Measurements from ENCODE around the gene EYA2. TPM values are rescaled to one million over a fixed set of nuclear protein-coding genes. Genes with fewer than 3 reads are reported as not detected.

EYA2 gene
- total and polyA plus RNA-seq, 2 donors (not counting 1 experiment from before 2014, with no cell fraction given): 1.1 to 2.8 TPM

GRCh38 chr20:47221036-47221625 lies 326.5 kb downstream of the EYA2 start:
- no peak overlapping the region for H3K4me3 Mint-ChIP-seq
- Histone ChIP-seq H3K4me2 (replicated peaks; ENCODE audit: low read depth, low read length, poor library complexity, severe bottlenecking) (no peak overlapping the region), H3K79me2 (ENCODE audit: control insufficient read depth, insufficient read depth, low read length) (peaks cover 37% of the 10 kb centered on the region), H4K20me1 (ENCODE audit: control insufficient read depth, insufficient read depth, low read length, poor library complexity, severe bottlenecking) (no peaks in the 10 kb centered on the region), H3K27ac (ENCODE audit: low read length in 2 of 2) (no peak overlapping the region), H3K4me3 (ENCODE audit: control extremely low read depth in 1 of 5, extremely low read depth in 1 of 5, insufficient read depth in 1 of 5, low read depth in 2 of 5, low read length in 4 of 5) (no peak overlapping the region), H3K27me3 (replicated peaks in 1 of 4; ENCODE audit: control extremely low read depth in 1 of 4, control insufficient read depth in 3 of 4, insufficient read depth in 4 of 4, low read length in 3 of 4) (no peaks in the 10 kb centered on the region), H2AFZ (ENCODE audit: insufficient read depth, low read depth, low read length, poor library complexity, severe bottlenecking) (no peak overlapping the region), H3K4me1 (ENCODE audit: control insufficient read depth in 2 of 2, insufficient read depth in 2 of 2, low read length in 2 of 2) (no peaks in the 10 kb centered on the region), H3K36me3 (replicated peaks in 1 of 2; ENCODE audit: control extremely low read depth in 1 of 2, control insufficient read depth in 1 of 2, extremely low read depth in 1 of 2, insufficient read depth in 2 of 2, low read length in 1 of 2) (peaks cover 12 to 78% of the 10 kb centered on the region in 2 experiments), H3K9ac (ENCODE audit: low read length) (no peak overlapping the region), H3K9me3 (ENCODE audit: control extremely low read depth in 1 of 3, control insufficient read depth in 2 of 3, insufficient read depth in 1 of 3, low read length in 2 of 3) (no peaks in the 10 kb centered on the region)
- ATAC-seq (ENCODE audit: low read depth) (peak; percentile 33), DNase-seq (no peak)
- ChIA-PET POLR2A (interaction anchor here (0.6 kb wide), 1 partner anchor 225 kb away, joined by 4 read pairs; no protein-coding TSS in a partner anchor), CTCF (interaction anchor here (0.6 to 7.3 kb wide), 10 partner anchors 27 to 400 kb away, joined by 3 to 56 read pairs (median 4); no protein-coding TSS in a partner anchor)
- 88% methylated on average over 15 of the region's 16 CpGs for WGBS (ENCODE audit: insufficient coverage)
- intact Hi-C loops (cut with micrococcal nuclease): no loop called here
- no peaks in the 10 kb centered on the region for H3K9me3 Mint-ChIP-seq (ENCODE audit: insufficient read depth)
- no peak for TF ChIP-seq CTCF (IDR thresholded peaks at IDR 0.05)
- no peak for TF ChIP-seq EZH2 (IDR thresholded peaks at IDR 0.05; ENCODE audit: borderline replicate concordance, insufficient read depth, low read depth, low read length, poor library complexity, severe bottlenecking)
- peak overlapping the region; percentile 32 for H3K27ac Mint-ChIP-seq
- peaks cover 5% of the 10 kb centered on the region for H3K4me1 Mint-ChIP-seq
- no peaks in the 10 kb centered on the region for H3K27me3 Mint-ChIP-seq

- Histone ChIP-seq H3K36me3 (replicated peaks in 1 of 2; ENCODE audit: control extremely low read depth in 1 of 2, control insufficient read depth in 1 of 2, extremely low read depth in 1 of 2, insufficient read depth in 2 of 2, low read length in 1 of 2) (peaks cover 17 to 81% of the 10 kb centered on the region in 2 experiments), H3K27me3 (replicated peaks in 1 of 4; ENCODE audit: control extremely low read depth in 1 of 4, control insufficient read depth in 3 of 4, insufficient read depth in 4 of 4, low read length in 3 of 4) (no peaks in the 10 kb centered on the region), H3K79me2 (ENCODE audit: control insufficient read depth, insufficient read depth, low read length) (peaks cover 31% of the 10 kb centered on the region), H4K20me1 (ENCODE audit: control insufficient read depth, insufficient read depth, low read length, poor library complexity, severe bottlenecking) (no peaks in the 10 kb centered on the region), H2AFZ (ENCODE audit: insufficient read depth, low read depth, low read length, poor library complexity, severe bottlenecking) (no peak overlapping the region), H3K4me2 (replicated peaks; ENCODE audit: low read depth, low read length, poor library complexity, severe bottlenecking) (no peak overlapping the region), H3K4me1 (ENCODE audit: control insufficient read depth in 2 of 2, insufficient read depth in 2 of 2, low read length in 2 of 2) (no peaks in the 10 kb centered on the region), H3K4me3 (ENCODE audit: control extremely low read depth in 1 of 5, extremely low read depth in 1 of 5, insufficient read depth in 1 of 5, low read depth in 2 of 5, low read length in 4 of 5) (no peak overlapping the region), H3K9me3 (ENCODE audit: control extremely low read depth in 1 of 3, control insufficient read depth in 2 of 3, insufficient read depth in 1 of 3, low read length in 2 of 3) (no peaks in the 10 kb centered on the region), H3K9ac (ENCODE audit: low read length) (no peak overlapping the region), H3K27ac (ENCODE audit: low read length in 2 of 2) (no peak overlapping the region)
- DNase-seq (no peak), ATAC-seq (ENCODE audit: low read depth) (no peak)
- no peak overlapping the region for H3K4me3 Mint-ChIP-seq
- TF ChIP-seq CTCF (IDR thresholded peaks at IDR 0.05) (no peak), EZH2 (IDR thresholded peaks at IDR 0.05; ENCODE audit: borderline replicate concordance, insufficient read depth, low read depth, low read length, poor library complexity, severe bottlenecking) (no peak)
- intact Hi-C loops (cut with micrococcal nuclease): no loop called here
- POLR2A ChIA-PET: no interaction called here
- H3K27ac Mint-ChIP-seq: no peak overlapping the region
- no peaks in the 10 kb centered on the region for H3K27me3 Mint-ChIP-seq
- CTCF ChIA-PET: interaction anchor here (1.3 to 7.3 kb wide), 2 partner anchors 50 to 161 kb away, joined by 4 to 56 read pairs; no protein-coding TSS in a partner anchor
- 95% methylated on average over 8 of the region's 12 CpGs for WGBS (ENCODE audit: insufficient coverage)
- no peaks in the 10 kb centered on the region for H3K9me3 Mint-ChIP-seq (ENCODE audit: insufficient read depth)
- H3K4me1 Mint-ChIP-seq: peaks cover 5% of the 10 kb centered on the region
Observed at GRCh38 chr20:47222468-47223119, 328.0 kb downstream of the EYA2 start.

All from B cell (primary cell).